Ramos (cell line): ENCODE measurements around the gene METTL22.

ENCODE experiments used
- in situ Hi-C: fragments of 300-500 bp; cut with MboI; formaldehyde crosslinking; loops from one replicate; pipeline ENCODE4 v1.14.3; 2022; ENCODE audit warnings: low sequenced_read_pairs; ENCODE audit not compliant: unreplicated experiment

Gene METTL22

DNA sequence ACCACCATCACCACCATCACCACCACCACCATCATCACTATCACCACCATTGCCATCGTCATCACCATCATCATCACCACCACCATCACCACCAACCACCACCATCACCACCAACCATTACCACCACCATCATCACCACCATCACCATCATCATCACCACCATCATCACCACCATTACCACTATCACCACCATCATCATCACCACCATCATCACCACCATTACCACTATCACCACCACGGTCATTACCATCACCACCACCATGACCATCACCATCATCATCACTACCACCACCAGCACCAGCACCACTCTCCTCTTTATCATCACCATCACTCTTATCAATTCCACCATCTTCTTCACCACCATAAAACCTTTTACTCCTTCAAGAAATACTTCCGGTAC is 30.0 kb upstream of the METTL22 start:
- in situ Hi-C loops = no loop called here

- in situ Hi-C loops = no loop called here
Measured at GRCh38 chr16:8594149-8594666, 27.3 kb upstream of the METTL22 start.

GRCh38 chr16:8595783-8596182 is 25.7 kb upstream of the METTL22 start:
- in situ Hi-C loops = no loop called here

DNA sequence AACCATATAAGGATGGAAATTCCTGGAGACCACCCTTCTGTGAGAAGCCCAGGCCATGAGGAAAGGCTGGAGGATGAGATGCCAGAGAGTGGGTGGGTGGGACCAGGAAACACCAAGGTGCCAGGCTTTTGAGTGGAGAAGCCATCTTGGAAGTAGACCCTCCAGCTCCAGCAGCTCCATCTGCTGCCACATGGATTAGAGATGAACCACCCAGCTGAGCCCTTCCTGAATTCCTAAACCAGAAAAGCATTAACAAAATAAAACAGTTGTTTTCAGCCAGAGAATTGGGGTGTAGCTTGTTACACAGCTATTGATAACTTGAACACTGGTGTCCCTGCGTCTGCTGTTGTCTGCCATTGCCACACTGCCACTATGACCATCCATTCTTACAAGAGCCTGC is 24.9 kb upstream of the METTL22 start:
- in situ Hi-C loops = no loop called here

GRCh38 chr16:8600144-8600775 is 21.2 kb upstream of the METTL22 start:
- in situ Hi-C loops = no loop called here

DNA sequence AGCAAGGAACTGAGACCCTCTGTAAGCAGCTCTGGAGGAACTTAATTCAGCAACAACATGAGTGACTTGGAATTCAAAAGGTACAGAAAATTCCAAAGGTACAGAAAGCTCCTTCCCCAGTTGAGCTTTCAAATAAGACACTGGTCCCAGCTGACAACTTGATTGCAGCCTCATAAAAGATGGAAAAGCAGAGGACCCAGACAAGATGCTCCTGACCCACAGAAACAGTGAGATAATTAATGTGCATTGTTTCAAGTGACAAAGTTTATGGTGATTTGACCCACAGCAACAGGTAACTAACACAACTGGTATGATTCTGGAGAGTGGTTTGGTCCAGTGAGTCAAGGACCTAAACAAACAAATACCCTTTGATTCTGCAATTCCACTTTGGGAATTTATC is 15.9 kb upstream of the METTL22 start:
- in situ Hi-C loops = no loop called here

DNA sequence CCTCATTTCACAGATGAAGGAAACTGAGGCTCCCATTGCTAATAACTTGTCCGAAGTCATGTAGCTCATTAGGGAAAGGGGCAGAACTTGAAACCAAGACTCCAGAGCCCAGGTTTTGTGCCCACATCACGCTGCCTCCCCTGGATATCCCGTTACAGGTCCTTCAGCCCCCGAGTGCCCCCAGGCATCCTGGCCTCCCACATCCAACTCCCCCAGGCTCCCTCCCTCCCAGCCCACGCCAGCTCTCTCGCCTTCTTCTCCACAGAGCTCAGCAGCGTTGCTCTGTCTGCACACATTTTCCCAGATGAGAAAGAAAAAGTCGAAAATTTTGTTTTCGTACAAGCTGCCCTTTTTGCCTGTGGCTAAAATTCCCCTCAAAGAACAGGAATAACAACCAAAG is 14.3 kb upstream of the METTL22 start:
- in situ Hi-C loops = no loop called here

DNA sequence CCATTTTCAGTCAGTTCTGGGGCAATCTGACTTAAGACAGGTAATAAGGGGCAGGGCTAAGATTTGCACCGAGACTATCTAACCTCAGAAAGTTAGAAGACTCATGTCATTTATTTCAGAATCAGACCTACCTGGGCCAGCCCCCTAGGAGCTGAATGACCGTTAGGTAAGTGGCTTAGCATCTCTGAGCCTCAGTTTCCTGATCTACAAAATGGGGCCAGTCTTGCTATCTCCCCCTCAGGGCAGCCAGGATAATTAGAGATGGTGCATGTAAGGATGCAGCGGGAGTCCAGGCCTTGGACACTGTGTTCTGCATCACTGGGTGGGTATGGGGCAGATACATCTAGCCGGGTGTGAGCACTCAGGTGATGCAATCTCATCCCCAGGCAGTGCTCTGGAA is 10.4 kb upstream of the METTL22 start:
- in situ Hi-C loops = no loop called here

- in situ Hi-C loops = no loop called here
Measured at GRCh38 chr16:8611886-8612600, 9.5 kb upstream of the METTL22 start.

GRCh38 chr16:8614435-8615029 is 7.0 kb upstream of the METTL22 start:
- in situ Hi-C loops = no loop called here

DNA sequence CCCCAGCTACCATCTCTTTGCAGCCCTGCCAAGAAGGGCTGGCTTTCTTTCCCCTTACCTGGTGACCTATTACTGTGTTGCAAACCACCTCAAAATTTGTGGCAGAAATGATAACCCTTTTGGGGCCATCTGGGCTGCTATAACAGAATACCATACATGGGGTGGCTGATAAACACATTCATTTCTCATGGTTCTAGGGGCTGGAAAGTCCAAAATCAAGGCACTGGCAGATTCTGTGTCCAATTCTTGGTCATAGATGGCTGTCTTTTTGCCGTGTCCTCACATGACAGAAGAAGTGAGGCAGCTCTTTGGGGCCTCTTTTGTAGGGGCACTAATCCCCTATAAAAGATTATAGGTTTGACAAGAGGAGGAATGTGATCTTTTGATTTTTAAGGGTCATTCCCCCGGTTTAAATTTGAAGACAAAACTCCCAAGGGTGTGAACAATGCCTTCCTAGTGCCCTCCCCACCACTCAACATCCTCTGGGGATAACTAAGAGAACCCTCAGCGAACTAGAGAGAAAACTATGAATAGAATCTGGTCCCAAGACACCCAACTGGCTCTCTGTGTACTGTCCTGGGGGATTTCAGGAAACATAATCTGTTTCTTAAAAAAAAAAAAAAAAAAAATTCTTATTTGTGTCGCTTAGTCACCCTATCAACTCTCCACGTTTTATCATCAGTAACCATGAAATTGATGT is 1.7 kb upstream of the METTL22 start:
- in situ Hi-C loops = no loop called here

DNA sequence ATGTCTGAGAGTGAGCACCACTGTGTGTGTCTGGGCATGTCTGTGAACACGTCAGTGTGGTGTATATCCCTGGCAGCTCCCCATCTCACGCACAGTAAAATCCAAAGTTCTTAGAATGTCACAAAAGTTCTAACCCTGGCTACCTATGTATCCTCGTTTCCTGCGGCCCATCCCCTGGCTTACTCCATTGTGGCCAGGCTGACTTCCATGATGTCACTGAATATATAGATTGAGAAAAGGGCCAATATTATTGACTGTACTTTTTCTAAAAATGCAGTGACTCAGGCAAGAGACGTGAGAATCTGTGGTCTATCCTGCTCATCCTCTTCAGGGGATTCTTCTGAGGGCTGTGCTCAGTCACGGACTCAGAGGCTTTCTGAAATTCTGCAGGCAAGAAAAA is 963 bp upstream of the METTL22 start:
- in situ Hi-C loops = no loop called here

DNA sequence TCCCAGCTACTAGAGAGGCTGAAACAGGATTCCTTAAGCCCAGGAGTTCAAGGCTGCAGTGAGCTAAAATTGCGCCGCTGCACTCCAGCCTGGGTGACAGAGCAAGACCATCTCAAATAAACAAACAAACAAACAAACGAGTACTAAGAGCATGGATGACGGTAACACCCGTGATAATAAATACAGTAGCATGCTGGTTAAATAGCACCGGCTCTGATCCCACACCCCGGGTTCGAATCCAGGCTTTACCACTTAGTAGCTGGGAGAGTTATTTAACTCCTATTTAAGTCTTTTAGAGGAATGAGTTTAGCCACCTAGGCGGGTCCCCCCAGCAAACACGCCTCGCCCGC is 301 bp upstream of the METTL22 start:
- in situ Hi-C loops = no loop called here

GRCh38 chr16:8622315-8622656 is 788 bp downstream of the METTL22 start:
- in situ Hi-C loops = no loop called here

DNA sequence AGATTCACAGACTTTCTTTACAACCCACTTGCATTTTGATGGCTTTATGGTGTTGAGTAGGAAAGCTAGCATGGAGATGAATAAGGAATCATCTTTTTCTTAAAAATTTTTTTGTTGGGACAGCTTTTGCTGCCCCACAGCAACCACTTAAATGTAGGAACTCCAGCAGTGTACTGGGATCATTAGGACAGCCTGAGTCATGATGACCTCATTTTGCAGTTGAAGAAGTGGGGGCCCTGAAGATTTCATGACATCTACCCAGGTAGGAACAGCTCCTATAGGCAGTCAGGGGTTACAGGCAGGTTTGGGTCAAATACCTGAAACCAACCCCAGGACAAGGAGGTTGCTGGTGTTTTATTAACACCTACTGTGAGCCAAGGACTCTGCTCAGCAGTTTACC is 2.1 kb downstream of the METTL22 start:
- in situ Hi-C loops = no loop called here

GRCh38 chr16:8625491-8626087 is 4.1 kb downstream of the METTL22 start:
- in situ Hi-C loops = no loop called here

DNA sequence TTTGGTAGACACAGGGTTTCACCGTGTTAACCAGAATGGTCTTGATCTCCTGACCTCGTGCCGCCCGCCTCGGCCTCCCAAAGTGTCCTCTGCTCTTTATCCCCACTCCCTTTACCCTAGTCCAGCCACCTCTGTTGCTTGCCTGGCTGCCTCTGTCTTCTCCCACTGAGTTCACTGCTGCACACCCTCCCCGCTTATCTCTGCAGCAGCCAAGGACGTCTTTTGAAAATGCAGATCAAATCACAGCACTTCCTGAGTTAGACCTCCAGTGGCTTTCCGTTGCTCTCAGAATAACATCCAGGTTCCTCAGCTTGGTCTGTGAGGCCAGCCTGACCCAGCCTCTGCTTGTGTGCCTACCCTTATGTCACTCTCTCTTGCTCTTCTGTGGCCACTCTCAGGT is 5.4 kb downstream of the METTL22 start:
- in situ Hi-C loops = no loop called here

- in situ Hi-C loops = no loop called here
Measured at GRCh38 chr16:8627456-8627855, 6.0 kb downstream of the METTL22 start.

GRCh38 chr16:8628981-8629725 is 7.7 kb downstream of the METTL22 start:
- in situ Hi-C loops = no loop called here
